ENCODE results near the gene SPRR2A.
"Not testable (repeated sequence)": the region's sequence is repeated elsewhere in the genome, so short reads cannot be mapped to it uniquely, and the experiment has no call there.

The SPRR2A gene

DNA sequence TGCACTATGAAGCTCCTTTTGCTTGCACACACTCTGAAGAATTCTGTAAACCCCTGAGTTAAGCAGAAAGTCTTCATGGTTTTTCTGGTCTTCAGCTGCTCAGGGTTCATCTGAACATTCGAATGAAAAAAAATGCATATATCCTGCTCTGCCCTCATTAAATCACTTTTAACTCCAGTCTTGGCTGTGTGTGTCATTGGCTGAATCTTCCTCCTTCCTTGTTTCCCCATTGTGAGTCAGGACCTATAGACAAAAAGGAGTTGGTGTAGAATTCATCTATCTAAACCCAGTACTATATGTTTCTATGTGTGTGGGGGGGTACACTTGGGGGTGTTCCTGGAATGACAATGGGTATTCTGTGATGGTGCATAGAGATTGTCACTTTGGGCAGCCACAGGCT is 32.9 kb downstream of the SPRR2A start:
- no peak for DNase-seq (ENCODE audit: low read depth)

DNA sequence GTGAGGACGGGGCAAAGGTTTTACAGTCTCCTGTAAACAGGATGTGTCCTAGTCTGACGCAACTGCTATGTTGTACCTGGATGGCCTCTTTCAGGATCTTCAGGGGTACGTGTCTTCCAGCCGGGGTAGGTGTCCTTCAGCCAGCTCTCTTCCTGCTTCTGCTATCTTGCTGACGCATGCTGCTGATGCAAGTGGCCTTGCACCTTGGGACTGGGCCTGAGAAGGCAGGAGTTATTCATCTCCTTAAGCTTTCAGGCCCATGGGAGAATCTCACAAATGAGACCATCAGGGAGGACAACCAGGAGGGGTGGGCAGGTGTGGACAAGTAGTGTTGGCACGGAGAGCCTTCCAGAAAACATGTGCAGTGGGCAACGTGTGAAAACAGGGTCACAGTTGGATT is 34.2 kb downstream of the SPRR2A start:
- DNase-seq (ENCODE audit: low read depth): no peak

DNA sequence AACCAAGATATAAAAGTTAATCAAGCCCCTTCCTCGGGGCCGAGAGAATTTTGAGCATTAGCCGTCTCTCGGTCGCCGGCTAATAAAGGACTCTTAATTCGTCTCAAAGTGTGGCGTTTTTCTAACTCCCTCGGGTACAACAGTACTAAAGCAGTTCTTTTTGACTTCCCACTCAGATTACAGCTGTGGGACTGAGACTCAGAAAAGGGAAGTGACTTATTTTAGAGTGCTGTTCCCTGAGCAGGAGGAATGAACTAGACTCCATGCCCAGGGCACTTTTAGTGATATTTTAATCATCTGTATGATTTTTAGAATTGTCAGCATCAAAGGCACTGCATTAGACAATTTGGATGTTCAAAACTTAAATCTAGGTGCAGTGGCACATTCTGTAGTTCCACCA is 35.0 kb downstream of the SPRR2A start:
- not testable (repeated sequence) for DNase-seq (ENCODE audit: low read depth)

DNA sequence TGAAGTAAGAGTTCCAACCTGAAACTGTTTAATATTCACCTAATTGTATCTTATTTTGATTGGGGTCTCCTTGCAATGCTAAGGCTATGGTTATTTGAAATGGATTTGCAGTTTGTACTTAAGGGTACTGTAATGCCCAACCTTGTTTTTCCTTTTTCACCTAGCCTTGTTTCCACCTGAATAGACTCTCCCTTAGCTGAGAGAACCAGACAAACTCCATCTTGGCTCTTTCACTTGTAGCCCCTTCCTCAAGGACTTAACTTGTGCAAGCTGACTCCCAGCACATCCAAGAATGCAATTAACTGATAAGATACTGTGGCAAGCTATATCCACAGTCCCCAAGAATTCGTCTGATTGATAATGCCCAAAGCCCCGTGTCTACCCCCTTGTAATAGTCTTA is 35.5 kb downstream of the SPRR2A start:
- not testable (repeated sequence) for DNase-seq (ENCODE audit: low read depth)

DNA sequence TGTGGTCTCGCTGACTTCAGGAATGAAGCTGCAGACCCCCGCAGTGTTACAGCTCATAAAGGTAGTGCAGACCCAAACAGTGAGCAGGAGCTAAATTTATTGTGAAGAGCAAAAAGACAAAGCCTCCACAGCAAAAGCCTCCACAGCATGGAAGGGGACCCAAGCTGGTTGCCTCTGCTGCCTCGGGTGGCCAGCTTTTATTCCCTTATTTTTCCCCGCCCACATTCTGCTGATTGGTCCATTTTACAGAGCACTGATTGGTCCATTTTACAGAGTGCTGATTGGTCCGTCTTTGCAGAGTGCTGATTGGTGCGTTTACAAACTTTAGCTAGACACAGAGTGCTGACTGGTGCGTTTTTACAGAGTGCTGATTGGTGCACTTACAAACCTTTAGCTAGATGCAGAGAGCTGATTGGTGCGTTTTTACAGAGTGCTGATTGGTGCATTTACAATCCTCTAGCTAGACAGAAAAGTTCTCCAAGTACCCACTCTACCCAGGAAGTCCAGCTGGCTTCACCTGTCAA is 46.0 kb downstream of the SPRR2A start:
- not testable (repeated sequence) for DNase-seq (ENCODE audit: low read depth)

Data from stimulated activated CD8-positive, alpha-beta memory T cell treated with anti-CD3 and anti-CD28 coated beads, Interleukin-4, amount 100 ng/mL, for 24 hours (primary cell).